Kidney (tissue), 14 donors: Measurements from ENCODE around the gene TUBE1. TPM values are rescaled to one million over a fixed set of nuclear protein-coding genes. Genes with fewer than 3 reads are reported as not detected.

ENCODE experiments used
- DNase-seq, 5 donors: peaks; one replicate each; pipeline ENCODE4 v3.0.0-alpha.2; 2013 to 2020
- FAIRE-seq: peaks from 2 replicates; lab custom pipeline; 2012; peaks lifted over from hg19 to GRCh38; lab: Jason Lieb, UNC
- H3K27ac ChIP-seq, 2 donors: one replicate each; pipeline ENCODE4 v1.7.0; 2013; ENCODE audit warnings: low read depth in 2 of 2, low read length in 2 of 2, inconsistent platforms in 1 of 2
- H3K27me3 ChIP-seq: one replicate; pipeline ENCODE4 v1.7.1; 2013; ENCODE audit warnings: low read length, inconsistent platforms; ENCODE audit not compliant: control insufficient read depth, insufficient read depth
- H3K36me3 ChIP-seq, 3 donors: one replicate each; pipeline versions ENCODE4 v1.7.0 to v1.7.1; 2013; ENCODE audit warnings: low read length in 3 of 3, control low read depth in 1 of 3, inconsistent platforms in 1 of 3; ENCODE audit not compliant: insufficient read depth in 3 of 3, control insufficient read depth in 2 of 3
- H3K4me1 ChIP-seq, 3 donors: one replicate each; pipeline versions ENCODE4 v1.7.0 to v1.7.1; 2013; ENCODE audit warnings: low read length in 3 of 3, inconsistent platforms in 1 of 3, low read depth in 1 of 3; ENCODE audit not compliant: control insufficient read depth in 2 of 3, insufficient read depth in 2 of 3
- H3K4me3 ChIP-seq, 3 donors: one replicate each; pipeline versions ENCODE4 v1.7.0 to v1.8.1; 2013; ENCODE audit warnings: low read length in 3 of 3, control low read depth in 1 of 3, inconsistent platforms in 1 of 3
- H3K9ac ChIP-seq, 3 donors: one replicate each; pipeline versions ENCODE4 v1.7.0 to v1.7.1; 2013; ENCODE audit warnings: low read length in 3 of 3, control low read depth in 1 of 3, inconsistent platforms in 1 of 3
- H3K9me3 ChIP-seq, 3 donors: one replicate each; pipeline versions ENCODE4 v1.7.0 to v1.7.1; 2013; ENCODE audit warnings: low read length in 3 of 3, control low read depth in 1 of 3, inconsistent platforms in 1 of 3; ENCODE audit not compliant: control insufficient read depth in 2 of 3, insufficient read depth in 1 of 3
- intact Hi-C: fragments of 100-400 bp; cut with DNase I; formaldehyde crosslinking; loops from one replicate; pipeline ENCODE4 v1.11.1; 2022
- polyA plus RNA-seq: library from polyadenylated mRNA; stranded (reverse); fragments of 350-450 nt; fragmentation: Illumina TruSeq; extraction: RNeasy Lipid Tissue Mini Kit (QIAGEN cat#74804); gene quantifications from one replicate; pipeline ENCODE4 v1.2.3, GENCODE V29; 2014; ENCODE audit warnings: low read depth, low replicate concordance; ENCODE audit not compliant: insufficient read depth
- total RNA-seq: library from RNA; stranded (reverse); fragmentation: NEBNext Ultra II Directional; extraction: Animal tissue kit (Norgen Biotek cat#: 25700); gene quantifications from one replicate; pipeline ENCODE4 v1.2.1, GENCODE V29; 2021
- TF ChIP-seq, protein P1 (sequence below): IDR thresholded peaks from 3 replicates; pipeline ENCODE4 v1.5.1; 2012; ENCODE audit warnings: mild to moderate bottlenecking, moderate library complexity, borderline replicate concordance; ENCODE audit not compliant: insufficient read depth; ENCODE audit errors: extremely low read depth
- donor health status: control.
- donor health status: control.
- donor health status: control.
- donor health status: control.
- donor health status: control.
- donor health status: DM: yes; HTN: yes; CAD: no.
- donor health status: Normal renal cell carcinoma (clear cell type).

TUBE1 gene
- total and polyA plus RNA-seq, 2 donors from 2014 or later: 13.6 to 21.2 TPM

DNA sequence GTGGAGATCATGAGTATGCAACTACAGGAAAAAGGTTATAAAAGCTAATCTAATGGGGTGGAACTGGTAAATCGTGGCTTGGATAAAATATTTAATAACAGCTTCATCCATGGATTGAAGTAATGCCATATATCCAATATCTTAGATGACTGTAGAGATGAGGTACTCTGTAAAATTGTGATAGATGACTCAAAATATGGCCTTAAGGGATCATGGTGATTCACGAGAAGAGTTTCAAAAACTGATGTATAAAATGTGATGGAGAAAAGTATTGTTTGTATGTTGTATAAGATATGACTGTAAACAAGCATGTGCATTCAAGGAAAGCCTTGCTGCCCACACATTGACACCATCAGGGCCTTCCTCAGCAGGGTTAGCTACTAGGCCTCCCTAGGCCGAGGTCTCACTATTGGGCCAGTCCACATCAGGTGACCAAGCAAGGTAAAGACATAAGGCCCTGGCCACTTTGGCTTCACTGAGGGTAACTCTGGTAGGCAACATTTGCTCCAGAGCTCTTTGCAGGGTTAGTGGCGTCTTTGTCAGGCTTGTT, 51.1 kb downstream of the TUBE1 start:
- Histone ChIP-seq H3K4me1 (peaks cover 0 to 6% (median 0%) of the 10 kb centered on the region in 3 donors), H3K36me3 (no peaks in the 10 kb centered on the region), H3K27me3 (no peaks in the 10 kb centered on the region), H3K9me3 (no peaks in the 10 kb centered on the region), H3K4me3 (no peak overlapping the region), H3K27ac (no peak overlapping the region), H3K9ac (no peak overlapping the region)
- DNase-seq: no peak
- TF ChIP-seq, protein P1, sequence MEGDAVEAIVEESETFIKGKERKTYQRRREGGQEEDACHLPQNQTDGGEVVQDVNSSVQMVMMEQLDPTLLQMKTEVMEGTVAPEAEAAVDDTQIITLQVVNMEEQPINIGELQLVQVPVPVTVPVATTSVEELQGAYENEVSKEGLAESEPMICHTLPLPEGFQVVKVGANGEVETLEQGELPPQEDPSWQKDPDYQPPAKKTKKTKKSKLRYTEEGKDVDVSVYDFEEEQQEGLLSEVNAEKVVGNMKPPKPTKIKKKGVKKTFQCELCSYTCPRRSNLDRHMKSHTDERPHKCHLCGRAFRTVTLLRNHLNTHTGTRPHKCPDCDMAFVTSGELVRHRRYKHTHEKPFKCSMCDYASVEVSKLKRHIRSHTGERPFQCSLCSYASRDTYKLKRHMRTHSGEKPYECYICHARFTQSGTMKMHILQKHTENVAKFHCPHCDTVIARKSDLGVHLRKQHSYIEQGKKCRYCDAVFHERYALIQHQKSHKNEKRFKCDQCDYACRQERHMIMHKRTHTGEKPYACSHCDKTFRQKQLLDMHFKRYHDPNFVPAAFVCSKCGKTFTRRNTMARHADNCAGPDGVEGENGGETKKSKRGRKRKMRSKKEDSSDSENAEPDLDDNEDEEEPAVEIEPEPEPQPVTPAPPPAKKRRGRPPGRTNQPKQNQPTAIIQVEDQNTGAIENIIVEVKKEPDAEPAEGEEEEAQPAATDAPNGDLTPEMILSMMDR: no peak
- no peak for FAIRE-seq
- intact Hi-C loops: no loop called here

DNA sequence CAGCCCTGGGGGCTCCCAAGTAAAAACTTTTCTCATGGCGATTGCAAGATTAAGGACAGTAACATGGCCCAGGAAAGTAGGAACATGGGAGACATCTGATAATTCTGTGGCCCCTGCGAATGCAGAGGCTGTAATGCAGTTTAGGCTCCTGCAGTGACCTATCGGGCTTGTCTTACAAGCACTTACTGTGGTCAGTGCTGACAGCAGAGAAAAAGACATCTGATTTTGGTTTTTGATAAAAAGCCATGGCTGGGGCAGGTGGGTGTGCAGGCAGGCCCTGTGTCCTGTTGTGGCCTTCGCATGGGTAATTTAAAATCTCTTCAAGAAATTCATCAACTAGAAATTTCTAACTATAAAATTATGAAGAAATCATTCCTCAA, 52.7 kb downstream of the TUBE1 start:
- intact Hi-C loops: no loop called here

DNA sequence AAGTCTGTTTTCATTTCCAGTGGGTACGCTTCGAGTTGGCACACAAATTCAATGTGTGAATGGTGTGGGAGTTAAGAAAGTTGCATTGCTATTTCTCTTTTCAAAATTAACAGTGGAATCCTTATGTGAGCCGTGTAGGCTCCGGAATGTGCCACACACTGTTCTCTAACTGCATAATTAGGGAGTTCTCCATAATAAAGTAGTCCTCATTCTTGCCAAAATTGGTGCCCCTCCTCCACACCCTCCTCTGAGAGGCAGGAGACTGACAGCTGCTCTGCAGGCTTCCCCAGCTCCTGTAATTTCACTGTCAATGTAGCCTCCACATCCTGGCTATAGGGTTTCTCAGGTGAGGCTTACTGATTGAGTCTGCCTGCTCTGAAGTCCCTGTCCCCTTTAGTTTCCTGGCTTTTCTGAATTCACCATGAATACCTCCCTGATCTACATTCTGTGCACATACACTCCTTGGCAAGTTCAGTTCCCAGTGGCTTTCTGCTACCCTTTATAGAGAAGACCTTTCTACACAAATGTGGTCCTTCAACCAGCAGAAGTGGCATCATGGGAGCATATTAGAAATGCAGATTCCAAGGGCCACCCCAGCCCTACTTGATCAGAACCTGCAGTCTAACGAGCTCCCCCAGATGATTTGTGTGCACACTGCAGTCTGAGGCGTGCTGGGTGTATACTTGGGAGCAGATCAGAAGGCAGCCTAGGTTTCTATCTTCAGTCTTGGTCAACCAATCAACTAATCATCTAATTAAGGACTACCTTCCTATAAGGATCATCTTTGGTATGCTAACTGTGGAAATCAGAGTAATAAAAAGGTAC, 53.3 kb downstream of the TUBE1 start:
- no peak overlapping the region for H3K9ac ChIP-seq
- H3K4me1 ChIP-seq: peaks cover 0 to 15% (median 8%) of the 10 kb centered on the region in 3 donors
- H3K27ac ChIP-seq: no peak overlapping the region
- H3K36me3 ChIP-seq: no peaks in the 10 kb centered on the region
- no peaks in the 10 kb centered on the region for H3K9me3 ChIP-seq
- FAIRE-seq: no peak
- TF ChIP-seq, protein P1: no peak
- intact Hi-C loops: no loop called here
- H3K4me3 ChIP-seq: no peak overlapping the region
- H3K27me3 ChIP-seq: no peaks in the 10 kb centered on the region
- no peak for DNase-seq

More for the DNA sequence above, 52.7 kb downstream of the TUBE1 start:
- no peak for FAIRE-seq
- Histone ChIP-seq H3K9ac (no peak overlapping the region), H3K4me1 (peaks cover 0 to 12% (median 8%) of the 10 kb centered on the region in 3 donors), H3K27me3 (no peaks in the 10 kb centered on the region), H3K36me3 (no peaks in the 10 kb centered on the region), H3K27ac (no peak overlapping the region), H3K9me3 (no peaks in the 10 kb centered on the region), H3K4me3 (no peak overlapping the region)
- TF ChIP-seq, protein P1: no peak
- no peak for DNase-seq
